Stomach (tissue), 4 donors: ENCODE results near the gene EVC.

Experiments
- CTCF ChIP-seq, 7 experiments: fragments of 450-650 bp in 4 of 7; fragments of 200-600 bp in 3 of 7; sonication (generic) in 3 of 7; IDR thresholded peaks; one replicate each; pipeline ENCODE4 v1.5.1; 2016 to 2019; ENCODE audit warnings: antibody characterized with exemption in 7 of 7, control low read depth in 2 of 7, mild to moderate bottlenecking in 1 of 7
- POLR2A ChIP-seq, 4 donors: fragments of 450-650 bp; IDR thresholded peaks; one replicate each; pipeline ENCODE4 v1.6.1; 2016; ENCODE audit warnings: antibody characterized with exemption in 4 of 4, control low read depth in 2 of 4, mild to moderate bottlenecking in 1 of 4, moderate library complexity in 1 of 4
- POLR2AphosphoS5 ChIP-seq, 3 donors: sonication (generic); formaldehyde crosslinking; IDR thresholded peaks; one replicate each; pipeline ENCODE4 v1.6.1; 2016; ENCODE audit warnings: antibody characterized with exemption in 3 of 3

- TF ChIP-seq CTCF (IDR thresholded peaks at IDR 0.05) (no peak), POLR2A (IDR thresholded peaks at IDR 0.05) (no peak), POLR2AphosphoS5 (IDR thresholded peaks at IDR 0.05) (no peak)
Observed at GRCh38 chr4:5693871-5694270, 17.1 kb upstream of the EVC start.
